ENCODE measurements around the gene RELCH. TPM values are rescaled to one million over a fixed set of nuclear protein-coding genes. Genes with fewer than 3 reads are reported as not detected.

RELCH gene
- total and polyA plus RNA-seq, 9 donors = 11.2 to 32.7 (median 23.6) TPM

DNA sequence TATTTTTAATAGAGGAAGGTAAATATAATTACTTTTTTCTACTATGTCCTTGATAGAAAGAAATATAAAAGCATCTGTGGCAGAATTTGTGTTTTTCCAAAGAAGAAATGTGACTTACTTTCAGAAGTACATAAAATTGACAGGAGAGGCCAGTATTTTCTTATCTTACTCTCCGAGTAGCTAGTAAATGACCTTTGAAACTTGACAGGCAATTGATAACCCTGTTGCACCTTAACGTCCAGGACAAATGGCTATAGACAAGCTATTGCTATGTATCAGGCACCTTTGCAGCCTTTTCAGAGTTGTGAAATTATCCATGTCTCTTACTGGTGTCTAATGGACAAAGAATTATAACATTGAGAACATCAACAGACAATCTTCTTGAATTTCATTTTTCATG, 75.0 kb downstream of the RELCH start:
- Histone ChIP-seq H3K9me3 (no peaks in the 10 kb centered on the region), H3K4me3 (no peak overlapping the region), H3K27me3 (no peaks in the 10 kb centered on the region), H3K36me3 (no peaks in the 10 kb centered on the region), H3K4me1 (ENCODE audit: insufficient read depth) (no peaks in the 10 kb centered on the region), H3K27ac (no peak overlapping the region)
- intact Hi-C loops (cut with DNase I) = no loop called here
- DNase-seq = no peak
- WGBS, 3 donors = 33 to 49% (median 41%) methylated on average over 2 of the region's 2 CpGs
- TF ChIP-seq, protein P1, sequence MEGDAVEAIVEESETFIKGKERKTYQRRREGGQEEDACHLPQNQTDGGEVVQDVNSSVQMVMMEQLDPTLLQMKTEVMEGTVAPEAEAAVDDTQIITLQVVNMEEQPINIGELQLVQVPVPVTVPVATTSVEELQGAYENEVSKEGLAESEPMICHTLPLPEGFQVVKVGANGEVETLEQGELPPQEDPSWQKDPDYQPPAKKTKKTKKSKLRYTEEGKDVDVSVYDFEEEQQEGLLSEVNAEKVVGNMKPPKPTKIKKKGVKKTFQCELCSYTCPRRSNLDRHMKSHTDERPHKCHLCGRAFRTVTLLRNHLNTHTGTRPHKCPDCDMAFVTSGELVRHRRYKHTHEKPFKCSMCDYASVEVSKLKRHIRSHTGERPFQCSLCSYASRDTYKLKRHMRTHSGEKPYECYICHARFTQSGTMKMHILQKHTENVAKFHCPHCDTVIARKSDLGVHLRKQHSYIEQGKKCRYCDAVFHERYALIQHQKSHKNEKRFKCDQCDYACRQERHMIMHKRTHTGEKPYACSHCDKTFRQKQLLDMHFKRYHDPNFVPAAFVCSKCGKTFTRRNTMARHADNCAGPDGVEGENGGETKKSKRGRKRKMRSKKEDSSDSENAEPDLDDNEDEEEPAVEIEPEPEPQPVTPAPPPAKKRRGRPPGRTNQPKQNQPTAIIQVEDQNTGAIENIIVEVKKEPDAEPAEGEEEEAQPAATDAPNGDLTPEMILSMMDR (IDR thresholded peaks at IDR 0.05) = no peak
- TF ChIP-seq POLR2A (IDR thresholded peaks at IDR 0.05) = no peak
- no peak for TF ChIP-seq EP300 (IDR thresholded peaks at IDR 0.05)

DNA sequence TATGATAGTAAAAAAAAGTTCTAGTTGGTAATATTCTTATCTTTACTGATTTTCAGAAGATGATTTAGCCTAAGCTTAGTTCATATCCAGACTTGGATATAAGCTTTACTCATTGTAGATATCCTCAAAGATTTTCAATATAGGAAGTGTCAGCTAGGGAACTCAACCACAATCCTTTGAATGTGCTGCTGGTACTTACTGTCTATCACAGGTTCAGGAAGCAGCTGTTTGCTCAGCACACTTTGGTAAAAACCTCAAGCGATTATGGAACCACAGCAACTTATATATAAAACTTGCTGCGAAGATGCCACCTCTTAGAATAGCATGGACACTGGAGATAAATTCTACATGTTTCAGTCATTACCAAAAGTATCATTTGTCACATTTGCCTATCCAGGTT, 77.9 kb downstream of the RELCH start:
- intact Hi-C loops (cut with DNase I) = no loop called here
- Histone ChIP-seq H3K36me3 (no peaks in the 10 kb centered on the region), H3K9me3 (no peaks in the 10 kb centered on the region), H3K27ac (no peak overlapping the region), H3K27me3 (no peaks in the 10 kb centered on the region), H3K4me1 (ENCODE audit: insufficient read depth) (no peaks in the 10 kb centered on the region), H3K4me3 (no peak overlapping the region)
- no peak for DNase-seq
- TF ChIP-seq EP300 (IDR thresholded peaks at IDR 0.05) = no peak
- TF ChIP-seq, protein P1 (IDR thresholded peaks at IDR 0.05) = no peak
- TF ChIP-seq POLR2A (IDR thresholded peaks at IDR 0.05) = no peak
- 91 to 100% (median 96%) methylated on average over 2 of the region's 2 CpGs for WGBS, 3 donors

DNA sequence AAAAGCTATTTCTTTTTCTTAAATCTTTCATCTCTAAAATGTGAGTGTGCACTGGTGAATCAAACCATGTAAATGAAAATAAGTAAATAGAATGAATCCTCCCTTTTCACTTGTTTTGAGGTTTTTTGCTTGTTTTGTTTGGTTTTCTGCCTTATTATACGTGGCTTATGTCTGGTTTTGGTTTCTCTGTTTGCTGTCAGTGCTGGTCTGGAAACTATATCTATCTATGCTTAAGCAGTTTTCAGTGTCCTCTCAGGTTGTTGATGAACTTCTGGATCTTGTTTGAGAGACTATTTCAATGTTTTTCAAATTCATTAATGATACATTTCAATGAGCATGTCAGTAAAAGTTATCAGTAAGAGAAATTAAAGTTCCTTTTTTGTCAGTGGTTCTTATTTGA, 90.0 kb downstream of the RELCH start:
- no peaks in the 10 kb centered on the region for H3K4me1 ChIP-seq (ENCODE audit: insufficient read depth)
- H3K9me3 ChIP-seq = no peaks in the 10 kb centered on the region
- TF ChIP-seq, protein P1 (IDR thresholded peaks at IDR 0.05) = no peak
- TF ChIP-seq EP300 (IDR thresholded peaks at IDR 0.05) = no peak
- TF ChIP-seq POLR2A (IDR thresholded peaks at IDR 0.05) = no peak
- no peaks in the 10 kb centered on the region for H3K27me3 ChIP-seq
- no peak overlapping the region for H3K27ac ChIP-seq
- no peak for DNase-seq
- no peaks in the 10 kb centered on the region for H3K36me3 ChIP-seq
- no peak overlapping the region for H3K4me3 ChIP-seq
- intact Hi-C loops (cut with DNase I) = no loop called here
- 44 to 63% (median 47%) methylated on average over 1 of the region's 1 CpG for WGBS, 3 donors

DNA sequence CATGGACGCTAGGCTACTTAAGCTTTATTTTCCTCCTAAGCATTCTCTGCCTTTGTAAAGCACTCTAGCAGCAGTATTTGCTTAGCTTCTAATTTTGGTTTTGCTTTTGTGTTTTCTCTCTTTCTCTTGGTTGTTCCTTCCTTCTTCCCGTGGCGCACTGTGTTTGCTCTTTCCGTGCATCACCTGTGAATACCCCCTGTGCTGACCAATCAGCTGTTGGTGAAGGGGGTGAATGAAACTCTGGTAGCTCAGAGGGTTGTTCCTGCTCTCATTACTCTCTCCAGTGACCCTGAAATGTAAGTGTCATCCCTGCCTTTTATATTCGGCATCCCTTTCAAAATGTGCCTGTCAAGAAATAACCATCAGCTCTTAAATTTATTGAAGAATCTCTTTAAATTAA, 92.5 kb downstream of the RELCH start:
- Histone ChIP-seq H3K9me3 (no peaks in the 10 kb centered on the region), H3K27me3 (no peaks in the 10 kb centered on the region), H3K4me3 (no peak overlapping the region), H3K36me3 (no peaks in the 10 kb centered on the region), H3K4me1 (ENCODE audit: insufficient read depth) (peaks cover 2% of the 10 kb centered on the region), H3K27ac (no peak overlapping the region)
- DNase-seq = no peak
- 63 to 89% (median 72%) methylated on average over 5 of the region's 5 CpGs for WGBS, 3 donors
- TF ChIP-seq, protein P1 (IDR thresholded peaks at IDR 0.05) = no peak
- TF ChIP-seq EP300 (IDR thresholded peaks at IDR 0.05) = no peak
- no peak for TF ChIP-seq POLR2A (IDR thresholded peaks at IDR 0.05)
- intact Hi-C loops (cut with DNase I) = no loop called here

DNA sequence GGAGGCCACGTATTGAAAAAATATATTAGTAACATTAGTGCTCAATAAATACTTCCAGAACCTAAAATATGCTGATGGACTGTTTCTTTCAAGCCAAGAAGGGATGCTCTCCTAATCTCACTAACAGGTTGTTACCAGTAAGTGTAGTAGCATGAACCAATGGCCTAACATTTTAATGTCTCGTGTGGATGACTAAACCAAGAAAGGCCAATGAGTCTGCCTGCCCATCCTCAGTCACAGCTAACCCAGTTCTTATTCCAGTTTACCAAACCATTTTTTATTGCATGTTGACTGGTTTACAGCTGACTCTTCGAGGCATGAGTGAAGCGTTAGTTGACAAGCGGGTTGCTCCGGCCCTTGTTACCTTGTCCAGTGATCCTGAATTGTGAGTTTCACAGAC, 93.0 kb downstream of the RELCH start:
- TF ChIP-seq EP300 (IDR thresholded peaks at IDR 0.05) (no peak), POLR2A (IDR thresholded peaks at IDR 0.05) (no peak)
- TF ChIP-seq, protein P1 (IDR thresholded peaks at IDR 0.05) = no peak
- no peaks in the 10 kb centered on the region for H3K27me3 ChIP-seq
- no peak overlapping the region for H3K4me3 ChIP-seq
- H3K36me3 ChIP-seq = no peaks in the 10 kb centered on the region
- no peak overlapping the region for H3K27ac ChIP-seq
- intact Hi-C loops (cut with DNase I) = no loop called here
- 85 to 99% (median 97%) methylated on average over 6 of the region's 6 CpGs for WGBS, 3 donors
- DNase-seq = no peak
- peaks cover 2% of the 10 kb centered on the region for H3K4me1 ChIP-seq (ENCODE audit: insufficient read depth)
- no peaks in the 10 kb centered on the region for H3K9me3 ChIP-seq

All from ovary (tissue), 9 donors.